Keratinocyte (primary cell): ENCODE results near the gene LRRC8C. TPM values are rescaled to one million over a fixed set of nuclear protein-coding genes. Genes with fewer than 3 reads are reported as not detected.

Experiments
- DNase-seq: peaks from one replicate; pipeline ENCODE4 v3.0.0-alpha.2; 2011; ENCODE audit warnings: low read depth, missing footprints, low spot score
- FAIRE-seq: peaks from 2 replicates; lab custom pipeline; 2011; peaks lifted over from hg19 to GRCh38; lab: Jason Lieb, UNC
- H2AFZ ChIP-seq: 2 replicates; pipeline ENCODE4 v1.6.0; 2012; ENCODE audit warnings: low read length, control low read depth, inconsistent platforms; ENCODE audit not compliant: control insufficient read depth
- H3K27ac ChIP-seq: 2 replicates; pipeline ENCODE4 v1.5.1; 2011; ENCODE audit warnings: low read length; ENCODE audit not compliant: control insufficient read depth, insufficient read depth
- H3K27me3 ChIP-seq: 3 replicates; pipeline ENCODE4 v1.6.0; 2011; ENCODE audit warnings: low read length; ENCODE audit not compliant: control insufficient read depth, insufficient read depth; ENCODE audit errors: extremely low read depth
- H3K36me3 ChIP-seq, 2 experiments: 2 replicates in 1 of 2; 3 replicates in 1 of 2; pipeline ENCODE4 v1.5.1; 2011; ENCODE audit warnings: low read length in 2 of 2, mild to moderate bottlenecking in 1 of 2; ENCODE audit not compliant: control insufficient read depth in 2 of 2, insufficient read depth in 2 of 2; ENCODE audit errors: extremely low read depth in 1 of 2
- H3K4me1 ChIP-seq: 3 replicates; pipeline ENCODE4 v1.5.1; 2011; ENCODE audit warnings: low read length; ENCODE audit not compliant: control insufficient read depth, insufficient read depth; ENCODE audit errors: extremely low read depth
- H3K4me2 ChIP-seq: 3 replicates; pipeline ENCODE4 v1.6.0; 2011; ENCODE audit warnings: low read depth, low read length; ENCODE audit not compliant: control insufficient read depth, insufficient read depth; ENCODE audit errors: extremely low read depth
- H3K4me3 ChIP-seq, 3 experiments: fragments of 200-600 bp in 1 of 3; sonication (generic) in 1 of 3; 2 replicates in 2 of 3; 3 replicates in 1 of 3; pipeline ENCODE4 v1.5.1; 2011 to 2016; ENCODE audit warnings: low read length in 3 of 3, mild to moderate bottlenecking in 3 of 3, control low read depth in 2 of 3, inconsistent platforms in 1 of 3, low read depth in 1 of 3, mixed read lengths in 1 of 3, mixed run types in 1 of 3, moderate library complexity in 1 of 3; ENCODE audit not compliant: control insufficient read depth in 2 of 3, insufficient read depth in 2 of 3; ENCODE audit errors: extremely low read depth in 1 of 3
- H3K79me2 ChIP-seq: 2 replicates; pipeline ENCODE4 v1.6.0; 2012; ENCODE audit warnings: low read length; ENCODE audit not compliant: control insufficient read depth, insufficient read depth
- H3K9ac ChIP-seq: 3 replicates; pipeline ENCODE4 v1.6.0; 2011; ENCODE audit warnings: low read length; ENCODE audit not compliant: control insufficient read depth, insufficient read depth; ENCODE audit errors: extremely low read depth
- H3K9me1 ChIP-seq: 3 replicates; pipeline ENCODE4 v1.6.0; 2011; ENCODE audit warnings: low read length; ENCODE audit not compliant: control insufficient read depth, insufficient read depth; ENCODE audit errors: extremely low read depth
- H3K9me3 ChIP-seq: 2 replicates; pipeline ENCODE4 v1.5.1; 2012; ENCODE audit warnings: low read depth, low read length; ENCODE audit not compliant: control insufficient read depth
- H4K20me1 ChIP-seq: 3 replicates; pipeline ENCODE4 v1.6.0; 2011; ENCODE audit warnings: low read length; ENCODE audit not compliant: control insufficient read depth, insufficient read depth; ENCODE audit errors: extremely low read depth
- EZH2 ChIP-seq: IDR thresholded peaks from one replicate; pipeline ENCODE4 v1.6.1; 2012; ENCODE audit warnings: inconsistent platforms, mild to moderate bottlenecking, low read length, moderate library complexity
- dilution Hi-C: fragments of 300-500 bp; cut with MboI; formaldehyde crosslinking; loops from one replicate; pipeline ENCODE4 v1.7.0; 2020; ENCODE audit warnings: low sequenced_read_pairs; ENCODE audit not compliant: extremely low pct_ligation_motif_present
- polyA plus RNA-seq, 5 experiments: library from polyadenylated mRNA; depleted of rRNA in 3 of 5; stranded (reverse) in 3 of 5; stranded (forward) in 1 of 5; unstranded in 1 of 5; fragments of >200 nt; gene quantifications; 1 replicate in 1 of 5; 2 replicates in 3 of 5; 3 replicates in 1 of 5; pipeline versions ENCODE4 v1.2.1 to v1.2.3, GENCODE V29; 2011 to 2012; ENCODE audit warnings: missing spikeins in 2 of 5, low read depth in 1 of 5, low replicate concordance in 1 of 5
- TF ChIP-seq, protein P1 (sequence below), 3 experiments: IDR thresholded peaks in 1 of 3; conservative IDR thresholded peaks in 1 of 3; optimal IDR thresholded peaks in 1 of 3; 2 replicates in 2 of 3; 3 replicates in 1 of 3; pipeline versions ENCODE3 to v1.5.1; 2011; ENCODE audit warnings: low read length in 3 of 3, mild to moderate bottlenecking in 3 of 3, moderate library complexity in 2 of 3, control low read depth in 1 of 3, inconsistent platforms in 1 of 3; ENCODE audit not compliant: insufficient read depth in 2 of 3; ENCODE audit errors: extremely low read depth in 1 of 3

The LRRC8C gene
- polyA plus RNA-seq, 1 donor (not counting 4 experiments of a cell fraction or from before 2014, with no cell fraction given), result 18.4 TPM

DNA sequence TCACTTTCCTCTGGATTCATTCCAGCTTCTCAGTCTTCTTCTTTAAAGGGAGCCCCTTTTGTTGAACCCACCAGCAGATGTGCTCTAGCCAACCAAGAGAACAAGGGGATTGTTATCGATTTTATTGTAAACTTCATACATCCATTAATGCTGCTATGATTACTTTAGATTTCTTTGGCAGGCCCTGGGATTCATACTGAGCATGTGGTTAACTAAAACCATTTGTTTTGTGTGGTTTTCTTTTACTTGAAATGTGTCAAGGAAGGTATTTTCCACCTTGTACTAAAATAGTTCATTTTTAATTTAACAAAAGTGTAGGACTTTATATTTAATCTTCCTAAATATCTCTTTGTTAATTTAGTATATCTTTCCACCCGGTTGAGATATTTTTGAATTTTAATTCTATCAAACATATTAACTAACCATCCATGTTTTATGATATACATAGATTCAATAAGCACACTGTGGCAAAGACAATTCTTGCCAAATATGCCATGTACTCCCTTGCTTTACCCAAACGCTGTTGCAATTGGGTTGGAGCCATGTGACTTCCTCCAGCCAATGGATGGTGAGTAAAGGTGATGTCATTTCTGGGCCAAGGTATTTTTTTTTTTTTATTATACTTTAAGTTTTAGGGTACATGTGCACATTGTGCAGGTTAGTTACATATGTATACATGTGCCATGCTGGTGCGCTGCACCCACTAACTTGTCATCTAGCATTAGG lies 113.7 kb downstream of the LRRC8C start:
- Histone ChIP-seq H3K9me1 (no peaks in the 10 kb centered on the region), H2AFZ (no peak overlapping the region), H4K20me1 (no peaks in the 10 kb centered on the region), H3K9me3 (no peaks in the 10 kb centered on the region), H3K79me2 (no peaks in the 10 kb centered on the region), H3K27me3 (no peaks in the 10 kb centered on the region), H3K4me3 (no peak overlapping the region), H3K9ac (no peak overlapping the region), H3K36me3 (no peaks in the 10 kb centered on the region), H3K27ac (no peak overlapping the region), H3K4me1 (no peaks in the 10 kb centered on the region), H3K4me2 (no peak overlapping the region)
- TF ChIP-seq, protein P1, sequence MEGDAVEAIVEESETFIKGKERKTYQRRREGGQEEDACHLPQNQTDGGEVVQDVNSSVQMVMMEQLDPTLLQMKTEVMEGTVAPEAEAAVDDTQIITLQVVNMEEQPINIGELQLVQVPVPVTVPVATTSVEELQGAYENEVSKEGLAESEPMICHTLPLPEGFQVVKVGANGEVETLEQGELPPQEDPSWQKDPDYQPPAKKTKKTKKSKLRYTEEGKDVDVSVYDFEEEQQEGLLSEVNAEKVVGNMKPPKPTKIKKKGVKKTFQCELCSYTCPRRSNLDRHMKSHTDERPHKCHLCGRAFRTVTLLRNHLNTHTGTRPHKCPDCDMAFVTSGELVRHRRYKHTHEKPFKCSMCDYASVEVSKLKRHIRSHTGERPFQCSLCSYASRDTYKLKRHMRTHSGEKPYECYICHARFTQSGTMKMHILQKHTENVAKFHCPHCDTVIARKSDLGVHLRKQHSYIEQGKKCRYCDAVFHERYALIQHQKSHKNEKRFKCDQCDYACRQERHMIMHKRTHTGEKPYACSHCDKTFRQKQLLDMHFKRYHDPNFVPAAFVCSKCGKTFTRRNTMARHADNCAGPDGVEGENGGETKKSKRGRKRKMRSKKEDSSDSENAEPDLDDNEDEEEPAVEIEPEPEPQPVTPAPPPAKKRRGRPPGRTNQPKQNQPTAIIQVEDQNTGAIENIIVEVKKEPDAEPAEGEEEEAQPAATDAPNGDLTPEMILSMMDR (optimal IDR thresholded peaks at IDR 0.05 in 1 of 3, IDR thresholded peaks at IDR 0.05 in 1 of 3, conservative IDR thresholded peaks at IDR 0.05 in 1 of 3; ENCODE audit: extremely low read depth in 1 of 3, insufficient read depth in 2 of 3, low read length in 3 of 3), result no peak
- no peak for TF ChIP-seq EZH2
- dilution Hi-C loops, result no loop called here
- DNase-seq (no peak), FAIRE-seq (no peak)

DNA sequence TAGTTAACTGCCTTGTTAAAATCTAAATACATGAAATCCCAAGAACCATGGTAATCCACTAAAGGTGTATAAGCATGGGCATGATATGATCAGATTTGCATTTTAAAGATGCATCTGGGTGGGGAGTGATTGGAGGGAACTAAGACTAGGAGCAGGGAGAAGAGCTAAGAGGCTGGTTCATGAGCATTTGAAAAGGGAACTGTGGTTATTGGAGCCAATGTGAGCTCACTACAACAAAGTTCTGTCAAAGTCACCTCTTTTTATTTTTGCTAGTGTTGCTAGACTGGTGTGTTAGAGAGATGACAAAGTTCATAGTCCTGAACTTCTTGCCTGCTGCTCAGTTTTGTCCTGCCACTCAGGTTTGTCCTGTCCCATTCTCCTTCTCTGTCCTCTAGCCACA lies 120.8 kb downstream of the LRRC8C start:
- Histone ChIP-seq H2AFZ (no peak overlapping the region), H3K27ac (no peak overlapping the region), H3K4me1 (no peaks in the 10 kb centered on the region), H3K9me3 (no peaks in the 10 kb centered on the region), H3K9me1 (no peaks in the 10 kb centered on the region), H4K20me1 (no peaks in the 10 kb centered on the region), H3K4me2 (no peak overlapping the region), H3K27me3 (no peaks in the 10 kb centered on the region), H3K9ac (no peak overlapping the region), H3K36me3 (no peaks in the 10 kb centered on the region), H3K79me2 (no peaks in the 10 kb centered on the region), H3K4me3 (no peak overlapping the region)
- dilution Hi-C loops, result no loop called here
- no peak for FAIRE-seq
- DNase-seq, result no peak
- TF ChIP-seq, protein P1 (optimal IDR thresholded peaks at IDR 0.05 in 1 of 3, IDR thresholded peaks at IDR 0.05 in 1 of 3, conservative IDR thresholded peaks at IDR 0.05 in 1 of 3; ENCODE audit: extremely low read depth in 1 of 3, insufficient read depth in 2 of 3, low read length in 3 of 3), result no peak
- TF ChIP-seq EZH2, result no peak
